Transverse colon (tissue), 3 donors: Measurements from ENCODE around the gene KCTD16.

Experiments
- CTCF ChIP-seq, 5 experiments: fragments of 200-600 bp in 3 of 5; fragments of 450-650 bp in 2 of 5; sonication (generic) in 3 of 5; IDR thresholded peaks; 1 replicate in 2 of 5; 2 replicates in 3 of 5; pipeline ENCODE4 v1.5.1; 2016 to 2017; ENCODE audit warnings: antibody characterized with exemption in 5 of 5, inconsistent platforms in 3 of 5, mild to moderate bottlenecking in 2 of 5, moderate library complexity in 1 of 5
- POLR2A ChIP-seq: fragments of 450-650 bp; IDR thresholded peaks from one replicate; pipeline ENCODE4 v1.6.1; 2016; ENCODE audit warnings: antibody characterized with exemption, mild to moderate bottlenecking, moderate library complexity

- TF ChIP-seq CTCF (IDR thresholded peaks at IDR 0.05) (no peak), POLR2A (no peak)
Observed at GRCh38 chr5:144298658-144299057, 128.0 kb downstream of the KCTD16 start.
